DND-41 (cell line): ENCODE measurements around the gene ZFPM1.

Experiments used
- ATAC-seq: fragments of 200-7000 bp; cut with Tn5 transposase; 3 replicates; pipeline ENCODE4 v1.9.1; 2021; ENCODE audit warnings: low read depth; ENCODE audit not compliant: insufficient read depth
- DNase-seq: peaks from one replicate; pipeline ENCODE4 v3.0.0-alpha.2; 2020
- H2AFZ ChIP-seq: 2 replicates; pipeline ENCODE4 v1.6.0; 2012; ENCODE audit warnings: low read depth, low read length
- H3K27ac ChIP-seq: 2 replicates; pipeline ENCODE4 v1.5.1; 2012; ENCODE audit warnings: low read length, inconsistent platforms
- H3K27me3 ChIP-seq: fragments of 200-600 bp; sonication (generic); 2 replicates; pipeline ENCODE4 v1.6.0; 2012; ENCODE audit warnings: low read length, mild to moderate bottlenecking, inconsistent platforms; ENCODE audit not compliant: insufficient read depth, poor library complexity
- H3K36me3 ChIP-seq: 2 replicates; pipeline ENCODE4 v1.5.1; 2012; ENCODE audit warnings: low read length, inconsistent platforms; ENCODE audit not compliant: insufficient read depth
- H3K4me1 ChIP-seq: 2 replicates; pipeline ENCODE4 v1.5.1; 2012; ENCODE audit warnings: mild to moderate bottlenecking, low read length; ENCODE audit not compliant: insufficient read depth
- H3K4me2 ChIP-seq: 2 replicates; pipeline ENCODE4 v1.6.0; 2012; ENCODE audit warnings: mild to moderate bottlenecking, moderate library complexity, low read length, inconsistent platforms; ENCODE audit not compliant: insufficient read depth
- H3K4me3 ChIP-seq, 2 experiments: fragments of 200-600 bp in 1 of 2; shearing (Covaris generic) in 1 of 2; 2 replicates each; pipeline ENCODE4 v1.5.1; 2012 to 2016; ENCODE audit warnings: inconsistent platforms in 2 of 2, low read length in 2 of 2, mild to moderate bottlenecking in 2 of 2, low read depth in 1 of 2, moderate library complexity in 1 of 2
- H3K79me2 ChIP-seq: 2 replicates; pipeline ENCODE4 v1.6.0; 2012; ENCODE audit warnings: low read length, inconsistent platforms; ENCODE audit not compliant: insufficient read depth
- H3K9ac ChIP-seq: 2 replicates; pipeline ENCODE4 v1.6.0; 2012; ENCODE audit warnings: low read depth, mild to moderate bottlenecking, inconsistent platforms, low read length, moderate library complexity
- H3K9me3 ChIP-seq: 2 replicates; pipeline ENCODE4 v1.5.1; 2012; ENCODE audit warnings: low read length, moderate library complexity, mild to moderate bottlenecking, inconsistent platforms; ENCODE audit not compliant: insufficient read depth, severe bottlenecking
- H4K20me1 ChIP-seq: 2 replicates; pipeline ENCODE4 v1.6.0; 2012; ENCODE audit warnings: low read length; ENCODE audit not compliant: insufficient read depth
- EZH2 ChIP-seq: IDR thresholded peaks from 3 replicates; pipeline ENCODE4 v1.6.1; 2012; ENCODE audit warnings: borderline replicate concordance, low read depth, mild to moderate bottlenecking, moderate library complexity, low read length, inconsistent platforms; ENCODE audit not compliant: severe bottlenecking
- TF ChIP-seq, protein P1 (sequence below): IDR thresholded peaks from 2 replicates; pipeline ENCODE4 v1.5.1; 2012; ENCODE audit warnings: borderline replicate concordance, low read length, moderate library complexity, mild to moderate bottlenecking; ENCODE audit not compliant: poor library complexity, severe bottlenecking; ENCODE audit errors: extremely low read depth

Gene ZFPM1

DNA sequence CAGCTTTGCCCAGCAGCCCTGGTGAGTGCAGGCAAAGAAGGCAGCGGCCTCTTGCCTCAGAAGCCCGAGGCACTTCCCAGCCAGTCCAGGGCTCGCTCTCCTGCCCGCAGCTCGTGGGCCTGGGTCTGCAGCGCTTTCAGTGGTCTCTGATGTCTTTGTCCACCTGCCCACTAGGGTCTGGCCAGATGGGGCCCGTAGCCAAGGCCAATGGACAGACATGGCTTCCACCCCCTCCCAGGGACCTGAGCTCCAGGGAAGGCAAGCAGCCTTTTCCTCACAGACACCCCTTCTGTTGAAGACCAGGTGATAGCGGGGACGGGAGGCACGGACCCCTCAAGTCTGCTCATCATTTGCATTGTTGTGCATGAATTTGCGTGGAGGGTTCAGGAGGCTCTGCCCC lies 83.4 kb downstream of the ZFPM1 start:
- TF ChIP-seq, protein P1, sequence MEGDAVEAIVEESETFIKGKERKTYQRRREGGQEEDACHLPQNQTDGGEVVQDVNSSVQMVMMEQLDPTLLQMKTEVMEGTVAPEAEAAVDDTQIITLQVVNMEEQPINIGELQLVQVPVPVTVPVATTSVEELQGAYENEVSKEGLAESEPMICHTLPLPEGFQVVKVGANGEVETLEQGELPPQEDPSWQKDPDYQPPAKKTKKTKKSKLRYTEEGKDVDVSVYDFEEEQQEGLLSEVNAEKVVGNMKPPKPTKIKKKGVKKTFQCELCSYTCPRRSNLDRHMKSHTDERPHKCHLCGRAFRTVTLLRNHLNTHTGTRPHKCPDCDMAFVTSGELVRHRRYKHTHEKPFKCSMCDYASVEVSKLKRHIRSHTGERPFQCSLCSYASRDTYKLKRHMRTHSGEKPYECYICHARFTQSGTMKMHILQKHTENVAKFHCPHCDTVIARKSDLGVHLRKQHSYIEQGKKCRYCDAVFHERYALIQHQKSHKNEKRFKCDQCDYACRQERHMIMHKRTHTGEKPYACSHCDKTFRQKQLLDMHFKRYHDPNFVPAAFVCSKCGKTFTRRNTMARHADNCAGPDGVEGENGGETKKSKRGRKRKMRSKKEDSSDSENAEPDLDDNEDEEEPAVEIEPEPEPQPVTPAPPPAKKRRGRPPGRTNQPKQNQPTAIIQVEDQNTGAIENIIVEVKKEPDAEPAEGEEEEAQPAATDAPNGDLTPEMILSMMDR, result no peak
- TF ChIP-seq EZH2, result no peak
- Histone ChIP-seq H3K4me1 (peaks cover 9% of the 10 kb centered on the region), H3K79me2 (peaks cover 5% of the 10 kb centered on the region; the same call in 1 of the 2 replicates), H3K27ac (no peak overlapping the region), H3K4me2 (no peak overlapping the region), H3K27me3 (no peaks in the 10 kb centered on the region), H3K9me3 (no peaks in the 10 kb centered on the region), H2AFZ (no peak overlapping the region), H3K4me3 (no peak overlapping the region), H4K20me1 (no peaks in the 10 kb centered on the region; the same call in 1 of the 2 replicates), H3K9ac (no peak overlapping the region), H3K36me3 (no peaks in the 10 kb centered on the region; the same call in 1 of the 2 replicates)
- no peak for ATAC-seq
- DNase-seq, result no peak

DNA sequence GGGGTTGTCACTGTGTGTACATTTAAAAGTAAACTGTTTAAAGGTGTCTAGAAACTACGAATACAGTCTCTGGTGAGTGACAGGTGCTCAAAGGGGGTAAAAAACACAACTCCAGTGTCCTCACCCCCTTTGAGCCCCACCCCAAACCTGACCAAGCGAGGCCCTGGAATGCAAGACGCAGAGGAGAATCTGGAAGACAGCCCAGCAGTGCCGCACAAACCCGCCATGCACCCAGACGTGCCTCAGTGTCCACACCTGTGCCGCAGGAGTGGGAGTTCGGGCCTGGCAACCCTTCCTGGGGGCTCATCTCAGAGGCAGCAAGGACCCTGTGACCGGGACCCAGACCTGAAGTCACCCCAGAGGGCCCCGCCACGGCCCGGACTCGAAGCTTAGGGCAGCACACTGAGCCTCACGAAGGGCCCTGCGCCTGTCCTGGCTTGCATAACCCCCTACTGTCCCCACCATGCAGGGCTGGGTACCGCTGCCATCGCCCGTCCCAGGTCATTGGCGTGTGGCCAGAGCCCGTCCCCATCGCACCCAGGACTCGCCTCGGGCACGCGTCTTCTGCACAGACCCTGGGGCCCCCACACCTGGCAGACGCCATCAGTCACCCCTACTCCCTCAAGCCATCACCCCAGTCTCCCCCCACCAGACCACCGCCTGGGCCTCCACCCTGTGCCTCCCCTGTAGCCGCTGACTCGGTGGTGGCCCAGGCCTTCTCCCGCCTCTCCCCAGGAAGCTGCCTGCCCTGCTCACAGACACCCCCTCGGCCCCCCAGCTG lies 84.1 kb downstream of the ZFPM1 start:
- Histone ChIP-seq H3K9ac (no peak overlapping the region), H3K4me2 (no peak overlapping the region), H3K4me1 (peaks cover 9% of the 10 kb centered on the region), H3K4me3 (no peak overlapping the region), H3K79me2 (peaks cover 5% of the 10 kb centered on the region; the same call in 1 of the 2 replicates), H2AFZ (no peak overlapping the region), H4K20me1 (no peaks in the 10 kb centered on the region; the same call in 1 of the 2 replicates), H3K27ac (no peak overlapping the region), H3K36me3 (no peaks in the 10 kb centered on the region; the same call in 1 of the 2 replicates), H3K9me3 (no peaks in the 10 kb centered on the region), H3K27me3 (no peaks in the 10 kb centered on the region)
- ATAC-seq (no peak), DNase-seq (no peak)
- TF ChIP-seq, protein P1, result peak; percentile 9
- no peak for TF ChIP-seq EZH2

DNA sequence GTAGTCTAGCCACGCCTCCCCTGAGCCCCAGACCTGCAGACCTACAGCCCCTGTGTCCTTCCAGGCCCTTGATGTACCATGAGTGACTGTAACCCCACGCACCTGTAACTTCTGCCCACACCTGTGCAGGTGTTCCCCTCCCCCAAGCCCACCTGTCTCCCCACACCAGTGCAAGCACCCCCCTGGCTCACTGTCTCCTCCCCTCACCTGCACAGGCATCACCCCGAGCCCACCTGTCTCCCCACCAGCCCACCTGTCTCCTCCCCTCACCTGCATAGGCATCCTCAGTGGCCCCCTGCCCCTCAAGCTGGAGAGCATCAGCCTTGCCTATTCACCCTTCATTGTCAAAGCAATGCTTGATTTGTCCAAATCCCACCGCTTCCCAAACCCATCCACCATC lies 84.8 kb downstream of the ZFPM1 start:
- peaks cover 5% of the 10 kb centered on the region; the same call in 1 of the 2 replicates for H3K79me2 ChIP-seq
- no peak overlapping the region for H3K9ac ChIP-seq
- DNase-seq (no peak), ATAC-seq (no peak)
- peaks cover 9% of the 10 kb centered on the region for H3K4me1 ChIP-seq
- no peak overlapping the region for H3K4me3 ChIP-seq
- H3K9me3 ChIP-seq, result peaks cover 5% of the 10 kb centered on the region
- H3K27ac ChIP-seq, result no peak overlapping the region
- H4K20me1 ChIP-seq, result no peaks in the 10 kb centered on the region; the same call in 1 of the 2 replicates
- TF ChIP-seq EZH2, result no peak
- TF ChIP-seq, protein P1, result no peak
- no peak overlapping the region for H2AFZ ChIP-seq
- no peak overlapping the region for H3K4me2 ChIP-seq
- no peaks in the 10 kb centered on the region; the same call in 1 of the 2 replicates for H3K36me3 ChIP-seq
- H3K27me3 ChIP-seq, result no peaks in the 10 kb centered on the region
